ENCODE results near the gene MTMR2.
"Not testable (repeated sequence)": the region's sequence is repeated elsewhere in the genome, so short reads cannot be mapped to it uniquely, and the experiment has no call there.

The MTMR2 gene

DNA sequence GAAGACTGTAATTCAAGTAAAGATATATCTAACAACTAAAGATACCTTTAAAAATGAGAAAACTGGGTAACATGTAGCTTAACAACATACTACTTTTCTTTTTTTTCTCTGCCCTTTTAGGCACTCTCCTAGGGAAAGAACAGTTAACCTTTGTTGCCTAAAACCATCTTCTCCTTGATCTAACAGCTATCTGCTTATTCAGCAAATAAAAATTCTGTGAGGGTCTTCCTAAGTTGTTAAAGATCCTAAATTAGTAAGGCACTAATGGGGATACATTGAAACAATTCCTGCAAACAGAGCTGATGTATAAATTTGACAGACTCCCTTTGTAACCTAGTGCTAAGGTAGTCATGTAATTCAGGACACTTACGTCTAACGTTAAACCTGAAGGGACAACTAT lies 39.1 kb downstream of the MTMR2 start:
- DNase-seq (ENCODE audit: low read depth in 2 of 2), result no peak

GRCh38 chr11:95884376-95884775 lies 39.5 kb downstream of the MTMR2 start:
- DNase-seq (ENCODE audit: low read depth in 2 of 2), result no peak

GRCh38 chr11:95883381-95883780 lies 40.5 kb downstream of the MTMR2 start:
- no peak for DNase-seq (ENCODE audit: low read depth in 2 of 2)

- no peak for DNase-seq (ENCODE audit: low read depth in 2 of 2)
These were observed 46.6 kb downstream of the MTMR2 start for GRCh38 chr11:95877291-95877690.

DNA sequence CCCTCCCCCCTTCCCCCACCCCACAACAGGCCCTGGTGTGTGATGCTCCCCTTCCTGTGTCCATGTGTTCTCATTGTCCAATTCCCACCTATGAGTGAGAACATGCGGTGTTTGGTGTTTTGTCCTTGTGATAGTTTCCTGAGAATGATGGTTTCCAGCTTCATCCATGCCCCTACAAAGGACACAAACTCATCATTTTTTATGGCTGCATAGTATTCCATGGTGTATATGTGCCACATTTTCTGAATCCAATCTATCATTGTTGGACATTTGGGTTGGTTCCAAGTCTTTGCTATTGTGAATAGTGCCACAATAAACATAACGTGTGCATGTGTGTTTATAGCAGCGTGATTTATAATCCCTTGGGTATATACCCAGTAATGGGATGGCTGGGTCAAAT lies 53.0 kb downstream of the MTMR2 start:
- DNase-seq (ENCODE audit: low read depth in 2 of 2), result not testable (repeated sequence)

DNA sequence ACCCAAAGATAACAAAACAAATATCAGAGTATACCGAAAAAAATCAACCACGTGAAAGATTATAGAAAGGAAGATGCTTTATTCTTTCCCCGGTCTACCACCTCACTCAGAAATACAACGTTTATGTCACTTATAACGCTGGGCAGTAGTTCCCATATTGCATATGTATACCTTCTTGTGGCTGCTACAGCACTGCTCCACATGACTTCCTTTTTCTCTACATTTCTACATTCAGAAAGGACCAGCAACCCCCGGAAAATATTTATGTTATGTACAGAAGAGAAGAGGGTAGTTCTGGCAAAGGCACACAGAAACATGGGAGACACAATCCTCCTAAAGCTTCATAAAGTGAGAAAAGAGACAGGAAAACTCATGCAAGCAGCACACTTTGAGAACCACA lies 56.8 kb downstream of the MTMR2 start:
- DNase-seq (ENCODE audit: low read depth in 2 of 2), result no peak

- no peak for DNase-seq (ENCODE audit: low read depth in 2 of 2)
These were observed 60.3 kb downstream of the MTMR2 start for GRCh38 chr11:95863486-95864140.

DNA sequence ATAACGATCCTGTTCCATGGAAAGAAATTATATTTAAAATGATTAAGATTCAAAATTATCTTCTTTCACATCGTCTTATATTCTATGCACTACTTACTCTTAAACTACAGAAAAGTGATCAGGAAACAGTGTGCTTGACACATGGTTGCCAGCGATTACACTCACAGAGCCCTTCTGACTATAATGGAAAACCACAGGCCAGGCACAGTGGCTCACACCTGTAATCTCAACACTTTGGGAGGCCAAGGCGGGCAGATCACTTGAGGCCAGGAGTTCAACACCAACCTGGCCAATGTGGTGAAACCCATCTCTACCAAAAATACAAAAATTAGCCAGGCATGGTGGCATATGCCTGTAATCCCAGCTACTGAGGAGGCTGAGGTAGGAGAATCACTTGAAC lies 63.9 kb downstream of the MTMR2 start:
- DNase-seq (ENCODE audit: low read depth in 2 of 2), result not testable (repeated sequence)

DNA sequence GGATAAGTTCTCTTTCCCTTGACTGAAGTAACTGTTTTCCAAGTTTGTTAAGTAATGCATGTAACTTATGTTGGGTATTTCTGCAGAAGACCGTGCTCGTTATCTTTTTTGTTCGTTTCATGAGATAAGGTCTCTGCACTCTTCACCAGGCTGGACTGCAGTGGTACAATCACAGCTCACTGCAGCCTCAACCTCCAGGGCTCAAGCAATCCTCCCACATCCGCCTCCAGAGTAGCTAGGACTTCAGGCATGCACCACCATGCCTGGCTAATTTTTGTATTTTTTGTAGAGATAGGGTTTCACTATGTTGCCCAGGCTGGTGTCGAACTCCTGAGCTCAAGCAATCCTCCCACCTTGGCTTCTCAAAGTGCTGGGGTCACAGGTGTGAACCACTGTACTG lies 69.5 kb downstream of the MTMR2 start:
- not testable (repeated sequence) for DNase-seq (ENCODE audit: low read depth in 2 of 2)

DNA sequence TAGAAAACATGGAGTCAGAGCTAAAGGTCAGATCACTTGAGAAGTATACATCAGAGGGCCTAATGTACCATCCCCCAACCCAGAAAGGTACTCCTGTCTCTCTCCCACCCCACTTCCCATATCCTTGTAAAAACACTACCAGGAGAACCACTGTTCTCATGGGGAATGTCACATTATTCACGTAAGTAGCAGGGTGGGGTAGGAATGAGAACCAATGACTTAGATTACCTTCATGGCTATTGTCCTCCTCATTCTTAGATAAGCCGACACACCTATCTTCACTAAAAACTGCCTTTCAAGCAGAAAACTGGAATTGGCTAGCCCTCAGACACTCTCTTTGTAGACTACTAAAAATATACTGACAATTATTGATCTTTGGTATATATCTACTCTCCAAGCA lies 70.0 kb downstream of the MTMR2 start:
- DNase-seq (ENCODE audit: low read depth in 2 of 2), result no peak

- DNase-seq (ENCODE audit: low read depth in 2 of 2), result no peak
These were observed 70.8 kb downstream of the MTMR2 start for GRCh38 chr11:95853138-95853537.

GRCh38 chr11:95850137-95850536 lies 73.8 kb downstream of the MTMR2 start:
- DNase-seq (ENCODE audit: low read depth in 2 of 2), result no peak

DNA sequence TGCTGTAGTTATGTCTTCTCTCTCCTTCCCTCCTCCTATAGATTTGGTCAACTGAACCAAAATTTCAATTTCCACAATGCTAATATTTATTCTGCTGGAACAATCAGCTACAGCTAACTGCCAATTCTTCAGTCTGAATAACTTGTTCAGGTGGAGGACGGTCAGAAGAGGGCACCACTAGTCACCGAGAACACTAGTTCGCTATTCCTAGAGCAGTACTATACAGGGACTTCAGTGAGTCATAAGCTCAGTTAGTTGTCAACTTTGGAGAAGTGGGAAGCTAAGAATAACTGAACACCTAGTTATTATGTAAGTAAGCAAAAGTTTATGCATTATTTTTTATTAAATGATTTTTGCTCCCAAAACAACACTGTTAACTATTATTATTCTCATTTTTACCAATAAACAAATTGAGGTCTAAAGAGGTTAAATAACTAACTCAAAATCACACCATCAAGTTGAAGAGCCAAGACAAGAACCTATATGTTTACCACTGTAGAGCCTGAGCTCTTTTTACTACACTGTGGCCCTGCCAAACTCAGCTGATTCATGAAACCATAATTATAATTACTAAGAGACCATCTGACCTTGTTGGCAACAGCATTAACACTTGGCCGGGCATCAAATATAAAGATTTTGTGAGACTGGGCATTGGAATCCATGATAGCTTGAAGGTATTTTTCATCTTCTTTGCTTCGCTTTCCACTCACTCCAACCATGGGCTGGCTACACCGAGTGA lies 74.7 kb downstream of the MTMR2 start:
- peak; percentile 2 to 3 for DNase-seq (ENCODE audit: low read depth in 2 of 2)

DNA sequence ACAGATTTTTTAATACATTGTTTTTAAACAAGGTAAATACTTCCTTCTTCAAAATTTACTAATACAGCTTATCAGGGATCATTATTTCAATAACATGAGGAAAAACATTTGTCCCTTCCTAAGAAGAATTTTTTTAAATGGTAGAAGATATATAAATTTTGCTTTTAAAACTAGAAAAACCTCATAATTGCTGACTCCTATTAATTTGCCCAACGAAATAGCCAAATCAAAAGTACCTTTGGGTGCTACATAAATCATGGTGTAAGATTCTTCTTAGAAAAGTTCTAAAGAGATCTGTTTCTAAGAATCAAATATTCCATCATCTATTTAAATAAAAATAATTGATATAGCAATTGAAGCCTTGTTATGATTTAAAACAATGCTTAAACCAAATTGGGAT lies 78.7 kb downstream of the MTMR2 start:
- DNase-seq (ENCODE audit: low read depth in 2 of 2), result no peak

GRCh38 chr11:95835768-95836488 lies 88.0 kb downstream of the MTMR2 start:
- peak; percentile 18 to 41 for DNase-seq (ENCODE audit: low read depth in 2 of 2)

GRCh38 chr11:95835351-95835750 lies 88.6 kb downstream of the MTMR2 start:
- no peak for DNase-seq (ENCODE audit: low read depth in 2 of 2)

DNA sequence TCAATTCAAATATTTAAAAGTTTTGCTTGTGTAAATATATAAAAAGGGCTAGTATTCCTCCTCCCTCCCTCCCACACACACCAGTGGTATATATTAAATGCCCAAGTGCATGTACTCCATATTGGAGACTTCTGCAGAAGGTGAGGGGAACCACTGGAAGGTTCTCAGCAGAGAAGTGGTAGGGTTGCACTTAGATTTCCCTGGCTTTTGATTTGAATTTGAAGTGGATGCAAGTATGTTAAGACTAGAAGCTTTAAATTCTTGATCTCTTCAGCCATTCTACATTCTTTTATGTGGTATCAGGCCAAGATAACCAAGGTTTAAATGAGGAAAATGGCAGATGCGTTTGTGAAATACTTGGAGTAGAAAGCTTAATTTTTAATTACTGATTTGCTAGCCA lies 90.5 kb downstream of the MTMR2 start:
- DNase-seq (ENCODE audit: low read depth in 2 of 2), result no peak

GRCh38 chr11:95832763-95833162 lies 91.1 kb downstream of the MTMR2 start:
- DNase-seq (ENCODE audit: low read depth in 2 of 2), result no peak

DNA sequence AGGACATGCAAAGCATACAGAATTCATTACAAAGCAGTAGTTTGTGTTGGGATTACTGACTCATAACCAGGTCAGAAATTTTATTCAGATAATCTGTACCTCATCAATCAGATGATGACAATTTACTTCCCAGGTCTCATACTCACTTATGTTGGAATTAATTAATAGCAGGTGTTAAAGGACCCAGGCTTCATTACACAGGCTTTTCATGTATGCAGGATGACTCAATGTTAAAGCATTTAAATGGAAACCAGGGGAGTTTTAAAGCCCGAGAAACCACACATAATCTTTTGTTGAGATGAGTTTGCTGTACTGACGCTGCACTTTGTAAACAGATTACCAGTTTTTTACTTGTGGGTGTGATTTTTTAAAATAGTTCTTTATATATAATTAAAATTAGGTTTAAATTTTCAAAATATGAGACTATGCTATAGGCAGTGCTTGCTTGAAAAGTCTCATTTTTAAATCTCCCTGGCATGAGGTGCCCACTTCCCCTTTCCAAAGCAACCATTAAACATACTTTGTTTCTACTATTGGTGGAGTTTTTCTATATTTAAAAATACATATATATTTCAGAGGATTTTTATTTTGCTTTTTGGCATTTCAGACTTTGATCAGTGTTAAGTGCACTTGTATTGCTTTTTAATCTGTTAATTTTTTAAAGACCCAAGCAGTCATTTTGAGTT lies 92.6 kb downstream of the MTMR2 start:
- no peak for DNase-seq (ENCODE audit: low read depth in 2 of 2)

- no peak for DNase-seq (ENCODE audit: low read depth in 2 of 2)
These were observed 94.2 kb downstream of the MTMR2 start for GRCh38 chr11:95829580-95830259.

DNA sequence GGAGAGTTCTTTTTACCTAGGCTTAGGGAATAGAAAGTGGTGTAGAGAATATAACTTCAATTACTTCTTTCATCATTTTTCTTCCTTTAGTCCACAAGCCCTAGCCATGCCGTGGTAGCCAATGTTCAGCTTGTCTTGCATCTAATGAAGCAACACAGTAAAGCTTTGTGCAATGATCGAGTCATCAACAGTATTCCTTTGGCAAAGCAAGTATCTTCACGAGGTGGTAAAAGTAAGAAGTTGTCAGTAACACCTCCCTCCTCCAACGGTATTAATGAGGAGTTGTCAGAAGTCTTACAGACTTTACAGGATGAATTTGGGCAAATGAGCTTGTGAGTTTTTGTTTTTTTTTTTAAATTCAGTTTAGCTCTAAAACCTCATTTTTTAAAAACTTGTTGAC lies 96.2 kb downstream of the MTMR2 start:
- DNase-seq (ENCODE audit: low read depth in 2 of 2), result no peak

- DNase-seq (ENCODE audit: low read depth in 2 of 2), result no peak
These were observed 102.3 kb downstream of the MTMR2 start for GRCh38 chr11:95821640-95822039.

Data from stimulated activated CD8-positive, alpha-beta memory T cell treated with anti-CD3 and anti-CD28 coated beads, Interleukin-7, amount 100 ng/mL, for 4 hours (primary cell).